22Rv1 (cell line): Measurements from ENCODE around the gene PLAAT3.
A peak's percentile ranks its signal among the peaks of the same experiment; 100 is the strongest.
"Not testable (repeated sequence)": the region's sequence is repeated elsewhere in the genome, so short reads cannot be mapped to it uniquely, and the experiment has no call there.

Experiments
- H3K27ac ChIP-seq: fragments of 450-650 bp; 2 replicates; pipeline ENCODE4 v1.5.1; 2017
- ZFX ChIP-seq: fragments of 450-650 bp; IDR thresholded peaks from 2 replicates; pipeline ENCODE4 v1.6.1; 2017; ENCODE audit warnings: antibody characterized with exemption, borderline replicate concordance
- TF ChIP-seq, protein P1 (sequence below): fragments of 450-650 bp; IDR thresholded peaks from 2 replicates; pipeline ENCODE4 v1.5.1; 2017; ENCODE audit warnings: mild to moderate bottlenecking

PLAAT3 gene

GRCh38 chr11:63590024-63590788 is 24.0 kb downstream of the PLAAT3 start:
- no peak overlapping the region for H3K27ac ChIP-seq
- TF ChIP-seq ZFX: no peak
- TF ChIP-seq, protein P1, sequence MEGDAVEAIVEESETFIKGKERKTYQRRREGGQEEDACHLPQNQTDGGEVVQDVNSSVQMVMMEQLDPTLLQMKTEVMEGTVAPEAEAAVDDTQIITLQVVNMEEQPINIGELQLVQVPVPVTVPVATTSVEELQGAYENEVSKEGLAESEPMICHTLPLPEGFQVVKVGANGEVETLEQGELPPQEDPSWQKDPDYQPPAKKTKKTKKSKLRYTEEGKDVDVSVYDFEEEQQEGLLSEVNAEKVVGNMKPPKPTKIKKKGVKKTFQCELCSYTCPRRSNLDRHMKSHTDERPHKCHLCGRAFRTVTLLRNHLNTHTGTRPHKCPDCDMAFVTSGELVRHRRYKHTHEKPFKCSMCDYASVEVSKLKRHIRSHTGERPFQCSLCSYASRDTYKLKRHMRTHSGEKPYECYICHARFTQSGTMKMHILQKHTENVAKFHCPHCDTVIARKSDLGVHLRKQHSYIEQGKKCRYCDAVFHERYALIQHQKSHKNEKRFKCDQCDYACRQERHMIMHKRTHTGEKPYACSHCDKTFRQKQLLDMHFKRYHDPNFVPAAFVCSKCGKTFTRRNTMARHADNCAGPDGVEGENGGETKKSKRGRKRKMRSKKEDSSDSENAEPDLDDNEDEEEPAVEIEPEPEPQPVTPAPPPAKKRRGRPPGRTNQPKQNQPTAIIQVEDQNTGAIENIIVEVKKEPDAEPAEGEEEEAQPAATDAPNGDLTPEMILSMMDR: no peak

DNA sequence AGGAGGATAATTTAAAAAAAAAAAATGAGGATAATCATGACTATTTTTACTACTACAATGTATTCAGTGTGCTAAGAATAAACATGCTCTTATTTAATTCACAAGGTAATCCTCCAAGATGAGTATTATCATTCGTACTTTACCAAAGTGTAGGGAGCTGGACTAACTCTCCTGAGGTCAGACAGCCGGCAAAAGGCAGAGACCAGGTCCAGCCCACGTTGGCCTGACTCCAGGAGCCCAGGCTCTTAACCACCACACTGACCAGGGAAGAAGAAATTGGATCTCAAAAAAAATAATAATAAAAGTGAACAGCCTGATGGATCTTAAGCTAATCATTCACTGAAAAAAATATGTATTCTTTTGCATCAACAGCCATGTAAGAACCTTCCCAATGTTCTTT is 25.2 kb downstream of the PLAAT3 start:
- TF ChIP-seq ZFX: no peak
- TF ChIP-seq, protein P1: no peak
- H3K27ac ChIP-seq: no peak overlapping the region

GRCh38 chr11:63586451-63587166 is 27.6 kb downstream of the PLAAT3 start:
- H3K27ac ChIP-seq: no peak overlapping the region
- TF ChIP-seq, protein P1: no peak
- TF ChIP-seq ZFX: no peak

DNA sequence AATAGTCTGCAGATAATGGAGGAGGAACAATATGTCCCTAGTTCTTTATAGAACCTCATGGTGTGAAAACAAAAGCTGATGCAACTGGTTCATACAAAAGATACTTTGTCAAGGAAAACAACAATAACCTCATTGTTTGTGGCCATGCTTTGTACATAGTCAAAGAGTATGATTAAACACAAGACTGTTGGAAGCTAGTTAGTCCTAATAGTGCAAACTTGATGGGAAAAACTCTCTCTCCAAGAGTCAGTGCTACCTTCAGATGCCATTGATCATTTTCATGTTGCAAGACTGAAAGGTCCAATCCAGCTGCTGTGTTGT is 30.9 kb downstream of the PLAAT3 start:
- TF ChIP-seq, protein P1: no peak
- TF ChIP-seq ZFX: no peak
- peak overlapping the region; percentile 60 for H3K27ac ChIP-seq

DNA sequence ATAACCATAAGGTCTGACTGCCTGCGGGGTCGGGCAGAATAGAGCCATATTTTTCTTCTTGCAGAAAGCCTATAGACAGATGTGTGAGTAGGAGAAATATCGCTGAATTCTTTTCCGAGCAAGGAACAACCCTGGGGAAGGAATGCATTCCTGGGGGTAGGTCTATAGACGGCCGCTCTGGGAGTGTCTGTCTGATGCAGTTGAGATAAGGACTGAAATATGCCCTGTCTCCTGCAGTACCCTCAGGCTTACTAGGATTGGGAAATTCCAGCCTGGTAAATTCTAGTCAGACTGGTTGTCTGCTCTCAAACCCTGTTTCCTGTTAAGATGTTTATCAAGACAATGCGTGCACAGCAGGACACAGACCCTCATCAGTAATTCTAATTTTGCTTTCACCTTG is 33.0 kb downstream of the PLAAT3 start:
- H3K27ac ChIP-seq: not testable (repeated sequence)

DNA sequence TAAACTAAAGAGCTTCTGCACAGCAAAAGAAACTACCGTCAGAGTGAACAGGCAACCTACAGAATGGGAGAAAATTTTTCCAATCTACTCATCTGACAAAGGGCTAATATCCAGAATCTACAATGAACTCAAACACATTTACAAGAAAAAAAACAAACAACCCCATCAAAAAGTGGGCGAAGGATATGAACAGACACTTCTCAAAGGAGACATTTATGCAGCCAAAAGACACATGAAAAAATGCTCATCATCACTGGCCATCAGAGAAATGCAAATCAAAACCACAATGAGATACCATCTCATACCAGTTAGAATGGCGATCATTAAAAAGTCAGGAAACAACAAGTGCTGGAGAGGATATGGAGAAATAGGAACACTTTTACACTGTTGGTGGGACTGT is 35.4 kb downstream of the PLAAT3 start:
- H3K27ac ChIP-seq: not testable (repeated sequence)

- TF ChIP-seq ZFX: no peak
- TF ChIP-seq, protein P1: no peak
- no peak overlapping the region for H3K27ac ChIP-seq
Observed at GRCh38 chr11:63574856-63575602, 39.2 kb downstream of the PLAAT3 start.
